ENCODE results near the gene ADGRG3.

The ADGRG3 gene

GRCh38 chr16:57681950-57682728 lies 14.0 kb downstream of the ADGRG3 start:
- DNase-seq (ENCODE audit: low read depth): no peak

GRCh38 chr16:57682809-57683635 lies 14.9 kb downstream of the ADGRG3 start:
- no peak for DNase-seq (ENCODE audit: low read depth)

- DNase-seq (ENCODE audit: low read depth): no peak
Measured at GRCh38 chr16:57683636-57684545, 15.8 kb downstream of the ADGRG3 start.

- DNase-seq (ENCODE audit: low read depth): no peak
Measured at GRCh38 chr16:57684626-57685358, 16.7 kb downstream of the ADGRG3 start.

GRCh38 chr16:57685633-57686032 lies 17.5 kb downstream of the ADGRG3 start:
- no peak for DNase-seq (ENCODE audit: low read depth)

GRCh38 chr16:57686577-57686976 lies 18.5 kb downstream of the ADGRG3 start:
- DNase-seq (ENCODE audit: low read depth): no peak

GRCh38 chr16:57687363-57687929 lies 19.3 kb downstream of the ADGRG3 start:
- DNase-seq (ENCODE audit: low read depth): no peak

- DNase-seq (ENCODE audit: low read depth): no peak
Measured at GRCh38 chr16:57688487-57688986, 20.4 kb downstream of the ADGRG3 start.

- DNase-seq (ENCODE audit: low read depth): no peak
Measured at GRCh38 chr16:57688987-57689761, 21.1 kb downstream of the ADGRG3 start.

GRCh38 chr16:57689762-57690558 lies 21.9 kb downstream of the ADGRG3 start:
- DNase-seq (ENCODE audit: low read depth): peak; percentile 7

- DNase-seq (ENCODE audit: low read depth): no peak
Measured at GRCh38 chr16:57690782-57691471, 22.8 kb downstream of the ADGRG3 start.

- no peak for DNase-seq (ENCODE audit: low read depth)
Measured at GRCh38 chr16:57692636-57693035, 24.5 kb downstream of the ADGRG3 start.

- DNase-seq (ENCODE audit: low read depth): no peak
Measured at GRCh38 chr16:57693550-57693949, 25.4 kb downstream of the ADGRG3 start.

GRCh38 chr16:57694231-57694724 lies 26.2 kb downstream of the ADGRG3 start:
- no peak for DNase-seq (ENCODE audit: low read depth)

- DNase-seq (ENCODE audit: low read depth): no peak
Measured at GRCh38 chr16:57694725-57695679, 26.9 kb downstream of the ADGRG3 start, which contains the start of gene DRC7. DRC7 (plus strand) TSS chr16:57694806; CDS start chr16:57697950, 3,144 bp downstream.

GRCh38 chr16:57695680-57696069 lies 27.6 kb downstream of the ADGRG3 start:
- no peak for DNase-seq (ENCODE audit: low read depth)

- DNase-seq (ENCODE audit: low read depth): no peak
Measured at GRCh38 chr16:57696240-57696639, 28.1 kb downstream of the ADGRG3 start.

Measured in activated T-helper 1 cell treated with Interleukin-2 at 50 U/mL for 16 hours (primary cell).